Measurements from ENCODE around the gene LIPC.

LIPC gene

GRCh38 chr15:58549013-58549784 is 117.4 kb downstream of the LIPC start:
- Histone ChIP-seq H3K27ac (ENCODE audit: insufficient read depth, low read length, poor library complexity, severe bottlenecking) (no peak overlapping the region), H3K27me3 (replicated peaks; ENCODE audit: control insufficient read depth, insufficient read depth, low read length, poor library complexity, severe bottlenecking) (no peaks in the 10 kb centered on the region)
- no peak for DNase-seq

DNA sequence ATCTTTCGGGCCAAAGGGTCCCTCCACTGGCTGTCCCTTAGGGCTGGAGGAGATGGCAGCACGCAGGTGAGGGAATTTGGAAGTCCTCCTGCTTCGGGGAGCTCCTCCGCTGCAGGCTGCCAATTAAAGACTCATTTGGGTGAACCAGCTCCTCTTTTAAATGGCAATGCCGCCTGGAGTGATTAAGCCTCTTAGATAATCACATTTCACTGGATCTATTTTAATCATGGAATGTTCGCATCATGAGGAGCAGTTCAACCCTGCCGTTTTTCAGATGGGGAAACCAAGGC is 117.9 kb downstream of the LIPC start:
- DNase-seq: no peak
- Histone ChIP-seq H3K27me3 (replicated peaks; ENCODE audit: control insufficient read depth, insufficient read depth, low read length, poor library complexity, severe bottlenecking) (no peaks in the 10 kb centered on the region), H3K4me1 (ENCODE audit: control insufficient read depth, insufficient read depth, low read length, poor library complexity, severe bottlenecking) (peaks cover 3% of the 10 kb centered on the region), H3K36me3 (ENCODE audit: control insufficient read depth, insufficient read depth, low read length) (no peaks in the 10 kb centered on the region), H3K4me3 (ENCODE audit: insufficient read depth, low read depth, low read length, poor library complexity, severe bottlenecking) (no peak overlapping the region), H3K27ac (ENCODE audit: insufficient read depth, low read length, poor library complexity, severe bottlenecking) (no peak overlapping the region), H3K9me3 (ENCODE audit: control insufficient read depth, low read length) (no peaks in the 10 kb centered on the region)

More at GRCh38 chr15:58549013-58549784, 117.4 kb downstream of the LIPC start:
- H3K36me3 ChIP-seq (ENCODE audit: control insufficient read depth, insufficient read depth, low read length): no peaks in the 10 kb centered on the region
- H3K4me3 ChIP-seq (ENCODE audit: insufficient read depth, low read depth, low read length, poor library complexity, severe bottlenecking): no peak overlapping the region
- H3K4me1 ChIP-seq (ENCODE audit: control insufficient read depth, insufficient read depth, low read length, poor library complexity, severe bottlenecking): peaks cover 3% of the 10 kb centered on the region
- H3K9me3 ChIP-seq (ENCODE audit: control insufficient read depth, low read length): no peaks in the 10 kb centered on the region

DNA sequence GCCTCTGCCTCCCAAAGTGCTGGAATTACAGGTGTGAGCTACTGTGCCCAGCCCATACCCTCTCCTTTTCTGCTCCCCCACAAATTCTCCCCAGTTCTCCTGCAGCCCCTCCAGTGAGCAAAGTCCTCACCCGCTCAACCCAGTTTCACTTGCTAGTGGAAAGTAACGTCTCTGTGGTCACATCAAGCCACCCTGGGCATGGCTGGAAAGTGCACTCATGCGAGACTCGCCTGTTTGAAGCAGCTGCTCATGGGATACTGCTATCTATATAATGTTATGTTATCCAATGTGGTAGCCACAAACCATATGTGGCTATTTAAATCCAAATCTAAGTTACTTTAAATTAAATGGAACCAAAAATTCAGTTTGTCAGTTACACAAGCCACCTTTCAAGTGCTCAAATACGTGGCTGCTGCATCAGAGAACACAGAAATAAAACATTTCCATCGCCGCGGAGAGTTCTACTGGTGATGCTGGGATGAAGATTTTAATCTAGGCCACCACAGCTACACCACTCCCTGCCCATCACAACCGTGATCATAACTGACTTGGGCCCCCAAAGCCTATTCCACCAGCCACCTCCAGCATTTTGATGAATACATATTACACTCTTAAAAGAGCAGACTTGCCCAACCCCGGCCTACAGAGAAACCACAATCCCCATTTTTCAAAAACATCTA is 119.4 kb downstream of the LIPC start:
- no peak overlapping the region for H3K27ac ChIP-seq (ENCODE audit: insufficient read depth, low read length, poor library complexity, severe bottlenecking)
- peaks cover 3% of the 10 kb centered on the region for H3K4me1 ChIP-seq (ENCODE audit: control insufficient read depth, insufficient read depth, low read length, poor library complexity, severe bottlenecking)
- no peaks in the 10 kb centered on the region for H3K9me3 ChIP-seq (ENCODE audit: control insufficient read depth, low read length)
- no peak for DNase-seq
- H3K27me3 ChIP-seq (replicated peaks; ENCODE audit: control insufficient read depth, insufficient read depth, low read length, poor library complexity, severe bottlenecking): no peaks in the 10 kb centered on the region
- no peak overlapping the region for H3K4me3 ChIP-seq (ENCODE audit: insufficient read depth, low read depth, low read length, poor library complexity, severe bottlenecking)
- no peaks in the 10 kb centered on the region for H3K36me3 ChIP-seq (ENCODE audit: control insufficient read depth, insufficient read depth, low read length)

- Histone ChIP-seq H3K27ac (ENCODE audit: insufficient read depth, low read length, poor library complexity, severe bottlenecking) (no peak overlapping the region), H3K4me1 (ENCODE audit: control insufficient read depth, insufficient read depth, low read length, poor library complexity, severe bottlenecking) (peaks cover 3% of the 10 kb centered on the region), H3K36me3 (ENCODE audit: control insufficient read depth, insufficient read depth, low read length) (no peaks in the 10 kb centered on the region), H3K9me3 (ENCODE audit: control insufficient read depth, low read length) (no peaks in the 10 kb centered on the region), H3K4me3 (ENCODE audit: insufficient read depth, low read depth, low read length, poor library complexity, severe bottlenecking) (no peak overlapping the region), H3K27me3 (replicated peaks; ENCODE audit: control insufficient read depth, insufficient read depth, low read length, poor library complexity, severe bottlenecking) (no peaks in the 10 kb centered on the region)
- no peak for DNase-seq
These were observed 120.1 kb downstream of the LIPC start for GRCh38 chr15:58551764-58552504.

DNA sequence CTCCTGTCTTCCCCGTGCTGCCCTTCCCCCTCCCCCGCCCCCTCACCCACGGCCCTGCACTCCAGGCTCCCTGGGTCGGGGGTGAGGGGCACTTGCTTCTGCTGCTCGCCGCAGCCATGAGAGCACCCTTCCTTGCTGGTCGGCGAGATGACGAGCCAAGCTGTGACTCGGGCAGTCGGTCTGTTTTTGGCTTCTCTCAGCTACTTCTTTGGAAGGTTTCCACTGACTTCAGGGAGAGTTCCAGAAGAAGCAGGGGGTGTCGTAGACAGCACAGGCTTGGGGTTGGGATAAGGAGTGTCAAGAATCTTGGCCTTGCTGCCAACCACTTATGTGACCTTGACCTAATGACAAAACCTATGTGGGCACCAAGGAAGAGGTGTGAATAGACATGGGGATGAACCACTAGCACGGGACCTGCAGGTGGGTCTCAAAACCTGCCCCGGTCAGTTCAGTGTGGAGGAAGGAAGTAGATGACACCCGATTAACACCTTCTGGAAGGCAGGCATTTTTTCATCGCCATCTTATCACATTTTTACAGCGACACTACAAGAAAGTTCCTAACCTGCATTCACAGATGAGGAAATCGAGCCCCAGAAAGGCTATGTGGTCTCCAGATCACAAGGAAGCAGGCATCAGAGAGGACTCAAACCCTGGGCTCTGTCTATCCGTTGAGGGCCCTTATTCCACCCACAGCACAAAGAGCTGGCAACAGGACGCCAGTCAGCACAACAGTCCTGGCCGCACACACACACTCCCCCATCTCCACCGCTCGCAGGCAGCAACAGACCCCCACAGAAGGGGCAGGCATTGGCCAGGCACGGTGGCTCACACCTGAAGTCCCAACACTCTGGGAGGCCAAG is 120.9 kb downstream of the LIPC start:
- Histone ChIP-seq H3K27me3 (replicated peaks; ENCODE audit: control insufficient read depth, insufficient read depth, low read length, poor library complexity, severe bottlenecking) (no peaks in the 10 kb centered on the region), H3K36me3 (ENCODE audit: control insufficient read depth, insufficient read depth, low read length) (no peaks in the 10 kb centered on the region), H3K27ac (ENCODE audit: insufficient read depth, low read length, poor library complexity, severe bottlenecking) (no peak overlapping the region), H3K9me3 (ENCODE audit: control insufficient read depth, low read length) (no peaks in the 10 kb centered on the region), H3K4me1 (ENCODE audit: control insufficient read depth, insufficient read depth, low read length, poor library complexity, severe bottlenecking) (peaks cover 3% of the 10 kb centered on the region), H3K4me3 (ENCODE audit: insufficient read depth, low read depth, low read length, poor library complexity, severe bottlenecking) (no peak overlapping the region)
- DNase-seq: no peak

GRCh38 chr15:58553365-58553918 is 121.7 kb downstream of the LIPC start:
- Histone ChIP-seq H3K27ac (ENCODE audit: insufficient read depth, low read length, poor library complexity, severe bottlenecking) (no peak overlapping the region), H3K27me3 (replicated peaks; ENCODE audit: control insufficient read depth, insufficient read depth, low read length, poor library complexity, severe bottlenecking) (no peaks in the 10 kb centered on the region), H3K4me3 (ENCODE audit: insufficient read depth, low read depth, low read length, poor library complexity, severe bottlenecking) (no peak overlapping the region), H3K4me1 (ENCODE audit: control insufficient read depth, insufficient read depth, low read length, poor library complexity, severe bottlenecking) (peaks cover 3% of the 10 kb centered on the region), H3K9me3 (ENCODE audit: control insufficient read depth, low read length) (no peaks in the 10 kb centered on the region), H3K36me3 (ENCODE audit: control insufficient read depth, insufficient read depth, low read length) (no peaks in the 10 kb centered on the region)
- no peak for DNase-seq

GRCh38 chr15:58554758-58555157 is 123.0 kb downstream of the LIPC start:
- Histone ChIP-seq H3K4me3 (ENCODE audit: insufficient read depth, low read depth, low read length, poor library complexity, severe bottlenecking) (no peak overlapping the region), H3K27me3 (replicated peaks; ENCODE audit: control insufficient read depth, insufficient read depth, low read length, poor library complexity, severe bottlenecking) (no peaks in the 10 kb centered on the region), H3K36me3 (ENCODE audit: control insufficient read depth, insufficient read depth, low read length) (no peaks in the 10 kb centered on the region), H3K4me1 (ENCODE audit: control insufficient read depth, insufficient read depth, low read length, poor library complexity, severe bottlenecking) (peaks cover 3% of the 10 kb centered on the region), H3K9me3 (ENCODE audit: control insufficient read depth, low read length) (no peaks in the 10 kb centered on the region), H3K27ac (ENCODE audit: insufficient read depth, low read length, poor library complexity, severe bottlenecking) (no peak overlapping the region)
- no peak for DNase-seq

DNA sequence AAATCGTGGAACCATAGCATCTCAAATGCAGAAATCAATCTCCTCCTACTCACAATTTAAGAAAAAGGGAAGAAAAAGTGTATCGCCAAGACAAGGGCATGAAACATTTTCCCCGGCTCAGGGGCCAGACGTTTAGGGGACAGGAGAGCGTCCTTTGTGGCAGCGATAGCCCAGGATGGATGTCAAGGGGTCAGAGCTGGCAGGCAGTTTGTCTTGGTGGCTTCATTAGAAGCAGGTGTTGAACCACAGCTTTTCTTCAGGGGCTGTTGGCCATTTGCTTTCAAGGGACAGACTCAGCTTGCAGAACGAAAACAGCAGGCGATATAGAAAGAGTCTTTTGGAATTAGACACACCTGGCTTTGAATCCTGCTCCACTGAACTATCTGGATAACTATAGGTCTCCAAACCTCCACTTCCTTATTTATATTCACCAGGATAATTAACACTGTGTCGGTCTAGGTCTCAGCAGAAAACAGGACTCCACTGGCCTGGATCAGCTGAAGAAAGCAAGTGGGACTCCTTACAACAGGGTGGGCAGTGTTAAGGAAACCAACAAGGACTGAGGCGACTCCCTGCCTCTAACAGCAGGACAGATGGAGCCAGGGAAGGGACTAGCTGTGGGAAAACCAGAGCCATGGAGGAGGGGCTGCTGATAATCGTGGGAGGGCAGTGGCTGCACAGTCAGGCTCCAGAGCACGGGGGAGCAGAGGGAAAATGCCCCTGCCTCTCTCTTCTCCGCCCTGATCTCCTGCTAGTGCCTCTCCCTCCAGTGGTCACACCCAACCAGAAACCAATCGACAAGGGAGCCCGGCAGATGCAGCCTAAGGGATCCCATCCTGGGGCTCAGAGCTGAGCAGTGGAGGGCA is 123.6 kb downstream of the LIPC start:
- no peak for DNase-seq
- Histone ChIP-seq H3K4me1 (ENCODE audit: control insufficient read depth, insufficient read depth, low read length, poor library complexity, severe bottlenecking) (peaks cover 3% of the 10 kb centered on the region), H3K4me3 (ENCODE audit: insufficient read depth, low read depth, low read length, poor library complexity, severe bottlenecking) (no peak overlapping the region), H3K27ac (ENCODE audit: insufficient read depth, low read length, poor library complexity, severe bottlenecking) (no peak overlapping the region), H3K36me3 (ENCODE audit: control insufficient read depth, insufficient read depth, low read length) (no peaks in the 10 kb centered on the region), H3K27me3 (replicated peaks; ENCODE audit: control insufficient read depth, insufficient read depth, low read length, poor library complexity, severe bottlenecking) (no peaks in the 10 kb centered on the region), H3K9me3 (ENCODE audit: control insufficient read depth, low read length) (no peaks in the 10 kb centered on the region)

DNA sequence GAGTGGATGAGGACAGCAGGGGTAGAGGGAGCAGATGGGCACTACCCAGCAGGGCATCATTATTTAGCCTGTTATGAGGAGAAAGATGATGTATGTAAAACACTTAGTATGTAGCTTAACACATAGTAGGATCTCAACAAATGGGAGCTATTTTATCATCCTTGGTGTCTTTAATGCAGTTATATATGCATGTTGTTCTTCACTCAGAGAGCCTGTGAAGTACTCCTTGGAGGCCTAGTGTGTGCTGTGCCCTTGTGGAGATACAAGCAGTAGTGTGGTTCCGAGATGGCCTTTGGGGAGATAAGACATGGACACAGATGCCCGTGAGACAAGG is 124.2 kb downstream of the LIPC start:
- Histone ChIP-seq H3K27ac (ENCODE audit: insufficient read depth, low read length, poor library complexity, severe bottlenecking) (no peak overlapping the region), H3K4me1 (ENCODE audit: control insufficient read depth, insufficient read depth, low read length, poor library complexity, severe bottlenecking) (peaks cover 3% of the 10 kb centered on the region)
- no peak for DNase-seq

More for the DNA sequence above, 124.2 kb downstream of the LIPC start:
- H3K9me3 ChIP-seq (ENCODE audit: control insufficient read depth, low read length): no peaks in the 10 kb centered on the region
- H3K36me3 ChIP-seq (ENCODE audit: control insufficient read depth, insufficient read depth, low read length): no peaks in the 10 kb centered on the region
- no peaks in the 10 kb centered on the region for H3K27me3 ChIP-seq (replicated peaks; ENCODE audit: control insufficient read depth, insufficient read depth, low read length, poor library complexity, severe bottlenecking)
- H3K4me3 ChIP-seq (ENCODE audit: insufficient read depth, low read depth, low read length, poor library complexity, severe bottlenecking): no peak overlapping the region

All from effector memory CD4-positive, alpha-beta T cell (primary cell).